Measurements from ENCODE around the gene PRPF6. TPM values are rescaled to one million over a fixed set of nuclear protein-coding genes. Genes with fewer than 3 reads are reported as not detected.

Gene PRPF6
- total and polyA plus RNA-seq, 2 of the 13 experiments (the other 11 are each of a cell fraction or from before 2014, with no cell fraction given) = 63.7 to 101 TPM

- peak; percentile 78 for TF ChIP-seq ZSCAN22 (CRISPR knock-in tag; IDR thresholded peaks at IDR 0.05)
- peak; percentile 83 for TF ChIP-seq ZNF800 (CRISPR knock-in tag; IDR thresholded peaks at IDR 0.05)
- no peak; the same call in 1 of the 2 replicates for TF ChIP-seq ZNF7 (CRISPR knock-in tag; IDR thresholded peaks at IDR 0.05)
- TF ChIP-seq TAF15 (IDR thresholded peaks at IDR 0.05; ENCODE audit: low read depth, low read length, poor library complexity, severe bottlenecking) = peak; percentile 100
- TF ChIP-seq RFX5 (IDR thresholded peaks at IDR 0.05; ENCODE audit: low read depth, low read length) = peak; percentile 36; the same call in 1 of the 2 replicates
- peak; percentile 77 for TF ChIP-seq MAZ (IDR thresholded peaks at IDR 0.05; ENCODE audit: borderline replicate concordance, low read depth, low read length)
- peak; percentile 98 for TF ChIP-seq MAZ (CRISPR knock-in tag; IDR thresholded peaks at IDR 0.05; ENCODE audit: low read depth)
- peak; percentile 96 for TF ChIP-seq POGZ (CRISPR knock-in tag; IDR thresholded peaks at IDR 0.05)
- TF ChIP-seq YY1 (IDR thresholded peaks at IDR 0.05; ENCODE audit: insufficient read depth, insufficient replicate concordance, low read depth, low read length) = peak; percentile 75
- no peak for TF ChIP-seq TCF7L2 (IDR thresholded peaks at IDR 0.05; ENCODE audit: low read depth, low read length)
- TF ChIP-seq AKAP8 (CRISPR knock-in tag; IDR thresholded peaks at IDR 0.05) = peak; percentile 89
- TF ChIP-seq ZSCAN21 (CRISPR knock-in tag; IDR thresholded peaks at IDR 0.05; ENCODE audit: borderline replicate concordance) = no peak; the same call in 1 of the 2 replicates
- TF ChIP-seq ZNF354B (CRISPR knock-in tag; IDR thresholded peaks at IDR 0.05) = no peak
- TF ChIP-seq HNF4A (CRISPR knock-in tag; IDR thresholded peaks at IDR 0.05) = peak; percentile 56
- no peak for TF ChIP-seq ZNF432 (CRISPR knock-in tag; IDR thresholded peaks at IDR 0.05; ENCODE audit: borderline replicate concordance)
- TF ChIP-seq RBFOX2 (IDR thresholded peaks at IDR 0.05; ENCODE audit: low read depth, low read length) = peak; percentile 96
- TF ChIP-seq HMG20A (CRISPR knock-in tag; IDR thresholded peaks at IDR 0.05; ENCODE audit: borderline replicate concordance) = no peak
- TF ChIP-seq ZNF775 (CRISPR knock-in tag; IDR thresholded peaks at IDR 0.05; ENCODE audit: borderline replicate concordance) = no peak; the same call in 1 of the 2 replicates
- TF ChIP-seq ZNF253 (CRISPR knock-in tag; IDR thresholded peaks at IDR 0.05; ENCODE audit: borderline replicate concordance) = no peak
Observed at GRCh38 chr20:63980806-63981728, at the start of gene PRPF6 (continued).

Measured in HepG2 (cell line).